ENCODE data around the gene UBR4. TPM values are rescaled to one million over a fixed set of nuclear protein-coding genes. Genes with fewer than 3 reads are reported as not detected.

Gene UBR4
- total RNA-seq, 2 experiments from 2014 or later: 133 TPM

DNA sequence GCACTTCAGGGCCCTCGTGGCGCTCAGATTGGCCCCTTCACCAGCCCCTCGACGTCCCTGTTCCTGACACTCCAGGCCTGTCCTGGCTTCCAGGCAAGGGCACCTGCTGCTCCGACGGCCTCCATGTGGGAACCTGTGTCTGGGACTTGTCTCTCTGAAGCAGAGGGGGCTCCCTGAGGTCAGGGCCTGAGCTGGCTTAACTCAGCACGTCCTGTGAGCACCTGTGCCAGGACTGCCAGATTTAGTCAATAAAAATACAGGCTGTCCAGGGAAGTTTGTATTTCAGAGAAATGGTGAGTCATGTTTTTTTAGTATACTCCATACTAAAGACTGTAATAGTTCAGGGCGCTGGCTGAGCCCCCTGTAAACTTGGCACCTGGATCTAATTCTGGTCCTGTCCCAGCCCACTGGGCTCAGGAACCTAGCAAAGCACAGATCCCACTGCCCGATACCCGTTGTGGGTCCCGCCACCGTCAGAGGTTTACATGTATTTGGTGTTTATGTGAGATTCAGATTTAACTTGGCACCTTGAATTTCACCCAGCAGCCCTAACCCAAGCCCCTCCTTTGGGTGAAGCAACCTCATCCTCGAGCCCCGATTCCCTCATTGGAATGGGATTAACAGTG, 143.7 kb downstream of the UBR4 start:
- H3K9me3 Mint-ChIP-seq: peaks cover under 1% of the 10 kb centered on the region
- CTCF ChIA-PET: no interaction called here
- H3K27ac Mint-ChIP-seq: no peak overlapping the region

DNA sequence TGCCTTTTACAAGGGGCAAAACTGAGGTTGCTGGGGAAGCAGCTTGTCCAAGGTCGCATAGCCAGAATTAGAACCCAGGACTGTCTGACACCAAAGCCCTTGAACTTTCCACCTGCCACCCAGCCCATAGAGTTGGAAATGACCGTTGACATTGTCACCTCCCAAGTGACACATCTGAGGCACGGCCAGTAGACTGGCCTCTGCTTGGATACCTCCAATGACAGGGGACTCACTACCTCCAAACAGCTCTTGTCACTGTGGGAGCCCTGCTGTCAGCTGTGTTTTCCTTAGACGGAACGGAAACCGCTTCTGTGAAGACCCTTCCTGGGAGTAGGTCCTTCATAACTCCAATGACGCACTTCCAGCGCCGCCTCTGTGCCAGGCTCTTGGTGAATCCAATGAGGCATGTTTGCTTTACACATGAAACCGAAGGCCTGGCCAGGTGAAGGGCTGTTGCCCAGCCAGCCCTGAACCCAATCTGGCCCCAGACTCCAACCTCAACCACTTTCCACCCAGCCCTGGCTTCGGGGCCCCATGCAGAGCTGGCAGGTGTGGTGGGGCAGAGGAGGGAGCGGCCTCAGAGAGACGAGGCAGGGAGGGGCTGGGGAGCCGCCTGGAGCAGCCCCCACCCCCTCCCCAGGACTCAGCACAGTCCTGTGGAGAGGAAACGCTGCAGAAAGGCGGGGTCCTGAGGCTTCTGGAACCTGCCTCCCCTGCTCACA, 144.4 kb downstream of the UBR4 start:
- ATAC-seq: no peak
- peaks cover 3% of the 10 kb centered on the region for H3K9me3 Mint-ChIP-seq
- no peak overlapping the region for H3K4me3 Mint-ChIP-seq
- intact Hi-C loops (cut with micrococcal nuclease): no loop called here
- POLR2A ChIA-PET: interaction anchor here (1.3 kb wide), 1 partner anchor 163 kb away, joined by 3 read pairs; the partner anchor contains the start of gene ALDH4A1
- TF ChIP-seq, protein P1, sequence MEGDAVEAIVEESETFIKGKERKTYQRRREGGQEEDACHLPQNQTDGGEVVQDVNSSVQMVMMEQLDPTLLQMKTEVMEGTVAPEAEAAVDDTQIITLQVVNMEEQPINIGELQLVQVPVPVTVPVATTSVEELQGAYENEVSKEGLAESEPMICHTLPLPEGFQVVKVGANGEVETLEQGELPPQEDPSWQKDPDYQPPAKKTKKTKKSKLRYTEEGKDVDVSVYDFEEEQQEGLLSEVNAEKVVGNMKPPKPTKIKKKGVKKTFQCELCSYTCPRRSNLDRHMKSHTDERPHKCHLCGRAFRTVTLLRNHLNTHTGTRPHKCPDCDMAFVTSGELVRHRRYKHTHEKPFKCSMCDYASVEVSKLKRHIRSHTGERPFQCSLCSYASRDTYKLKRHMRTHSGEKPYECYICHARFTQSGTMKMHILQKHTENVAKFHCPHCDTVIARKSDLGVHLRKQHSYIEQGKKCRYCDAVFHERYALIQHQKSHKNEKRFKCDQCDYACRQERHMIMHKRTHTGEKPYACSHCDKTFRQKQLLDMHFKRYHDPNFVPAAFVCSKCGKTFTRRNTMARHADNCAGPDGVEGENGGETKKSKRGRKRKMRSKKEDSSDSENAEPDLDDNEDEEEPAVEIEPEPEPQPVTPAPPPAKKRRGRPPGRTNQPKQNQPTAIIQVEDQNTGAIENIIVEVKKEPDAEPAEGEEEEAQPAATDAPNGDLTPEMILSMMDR (IDR thresholded peaks at IDR 0.05): no peak
- H3K36me3 Mint-ChIP-seq (ENCODE audit: low read depth): peaks cover 2% of the 10 kb centered on the region
- H3K27ac Mint-ChIP-seq: no peak overlapping the region
- peaks cover 2% of the 10 kb centered on the region for H3K4me1 Mint-ChIP-seq (ENCODE audit: low read depth)
- no peaks in the 10 kb centered on the region for H3K27me3 Mint-ChIP-seq
- DNase-seq: no peak
- CTCF ChIA-PET: interaction anchor here (0.7 kb wide), 1 partner anchor 14 kb away, joined by 3 read pairs; no protein-coding TSS in a partner anchor

More for the DNA sequence above, 143.7 kb downstream of the UBR4 start:
- peaks cover under 1% of the 10 kb centered on the region for H3K4me1 Mint-ChIP-seq (ENCODE audit: low read depth)
- POLR2A ChIA-PET: interaction anchor here (1.3 kb wide), 1 partner anchor 164 kb away, joined by 3 read pairs; the partner anchor contains the start of gene ALDH4A1
- DNase-seq (no peak), ATAC-seq (no peak)
- H3K27me3 Mint-ChIP-seq: no peaks in the 10 kb centered on the region
- no peak overlapping the region for H3K4me3 Mint-ChIP-seq
- intact Hi-C loops (cut with micrococcal nuclease): no loop called here
- peaks cover under 1% of the 10 kb centered on the region for H3K36me3 Mint-ChIP-seq (ENCODE audit: low read depth)
- TF ChIP-seq, protein P1 (IDR thresholded peaks at IDR 0.05): no peak

DNA sequence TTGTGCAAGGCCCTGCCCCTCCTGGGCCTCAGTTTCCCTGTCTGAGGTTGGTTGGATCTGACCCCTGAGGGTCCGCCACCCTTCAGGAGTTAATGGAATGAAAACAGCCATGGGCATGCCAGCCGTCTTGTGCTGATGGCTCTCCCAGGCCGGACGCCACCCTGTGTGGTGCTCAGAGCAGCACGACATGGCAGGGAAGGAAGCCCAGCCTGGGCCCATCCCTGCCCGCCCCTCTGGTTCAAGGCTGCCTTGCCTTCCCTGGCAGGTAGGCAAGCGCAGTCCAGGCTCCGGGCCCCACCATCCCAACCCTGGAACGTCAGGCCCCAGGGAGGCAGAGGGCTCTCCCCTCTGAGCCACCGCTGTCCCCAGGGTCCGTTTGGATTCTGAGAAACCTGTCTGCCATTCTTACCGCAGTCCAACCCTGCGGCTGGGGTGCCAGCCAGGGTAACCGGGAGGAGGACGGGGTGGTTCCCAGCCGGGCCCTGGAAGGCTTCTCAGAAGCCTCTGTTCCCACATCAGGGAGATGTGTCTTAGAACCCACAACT, 145.1 kb downstream of the UBR4 start:
- CTCF ChIA-PET: interaction anchor here (0.7 to 1.4 kb wide), 2 partner anchors 15 to 158 kb away, joined by 3 read pairs; no protein-coding TSS in a partner anchor
- Mint-ChIP-seq H3K27me3 (no peaks in the 10 kb centered on the region), H3K9me3 (peaks cover 3% of the 10 kb centered on the region), H3K36me3 (ENCODE audit: low read depth) (peaks cover 2% of the 10 kb centered on the region), H3K4me3 (no peak overlapping the region), H3K4me1 (ENCODE audit: low read depth) (peaks cover 2% of the 10 kb centered on the region), H3K27ac (no peak overlapping the region)
- intact Hi-C loops (cut with micrococcal nuclease): no loop called here
- ATAC-seq (no peak), DNase-seq (no peak)
- TF ChIP-seq, protein P1 (IDR thresholded peaks at IDR 0.05): no peak
- POLR2A ChIA-PET: interaction anchor here (1.3 kb wide), 1 partner anchor 162 kb away, joined by 3 read pairs; the partner anchor contains the start of gene ALDH4A1

DNA sequence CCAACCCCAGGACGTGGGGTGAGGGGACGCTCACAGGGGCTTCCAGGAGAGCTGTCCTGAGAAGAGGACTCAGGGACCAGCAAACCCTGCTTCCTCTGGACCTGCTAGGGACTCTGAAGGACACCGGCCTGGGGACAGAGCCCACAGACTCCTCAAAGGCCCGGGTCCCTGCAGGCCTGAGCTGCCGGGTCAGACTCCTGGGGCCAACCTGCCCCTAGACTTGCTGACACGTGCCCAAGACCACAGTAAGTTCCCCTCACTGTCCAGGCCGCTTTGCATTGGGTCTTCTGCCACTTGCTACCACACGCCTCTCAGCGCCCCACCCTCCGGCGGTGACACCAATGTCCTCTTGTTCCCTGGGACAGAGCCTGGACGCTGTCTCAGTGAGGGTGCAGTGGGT, 146.9 kb downstream of the UBR4 start:
- H3K4me3 Mint-ChIP-seq: no peak overlapping the region
- peaks cover 3% of the 10 kb centered on the region for H3K9me3 Mint-ChIP-seq
- CTCF ChIA-PET: interaction anchor here (1.5 kb wide), 1 partner anchor 10 kb away, joined by 3 read pairs; no protein-coding TSS in a partner anchor
- POLR2A ChIA-PET: interaction anchor here (0.9 to 1.9 kb wide), 2 partner anchors 9 to 155 kb away, joined by 3 to 4 read pairs; no protein-coding TSS in a partner anchor
- TF ChIP-seq, protein P1 (IDR thresholded peaks at IDR 0.05): no peak
- no peak for DNase-seq
- peaks cover 4% of the 10 kb centered on the region for H3K27me3 Mint-ChIP-seq
- no peak overlapping the region for H3K27ac Mint-ChIP-seq
- no peak for ATAC-seq
- intact Hi-C loops (cut with micrococcal nuclease): no loop called here
- peaks cover 2% of the 10 kb centered on the region for H3K4me1 Mint-ChIP-seq (ENCODE audit: low read depth)
- H3K36me3 Mint-ChIP-seq (ENCODE audit: low read depth): peaks cover 2% of the 10 kb centered on the region
